Large intestine (tissue), 3 donors: ENCODE results near the gene EGF. TPM values are rescaled to one million over a fixed set of nuclear protein-coding genes. Genes with fewer than 3 reads are reported as not detected.

Experiments used
- DNase-seq, 2 donors: peaks; one replicate each; pipeline versions ENCODE4 v3.0.0 to v3.0.0-alpha.2; 2013
- H3K27ac ChIP-seq: one replicate; pipeline ENCODE4 v1.5.1; 2013; ENCODE audit warnings: low read length
- H3K27me3 ChIP-seq: 2 replicates; pipeline ENCODE4 v1.6.1; 2013; ENCODE audit warnings: low read length; ENCODE audit not compliant: control insufficient read depth, insufficient read depth
- H3K36me3 ChIP-seq: 2 replicates; pipeline ENCODE4 v1.6.1; 2013; ENCODE audit warnings: low read length; ENCODE audit not compliant: control insufficient read depth, insufficient read depth
- H3K4me1 ChIP-seq: one replicate; pipeline ENCODE4 v1.6.1; 2013; ENCODE audit warnings: low read length; ENCODE audit not compliant: control insufficient read depth, insufficient read depth
- H3K4me3 ChIP-seq: one replicate; pipeline ENCODE4 v1.5.1; 2013; ENCODE audit warnings: low read length
- H3K9me3 ChIP-seq: one replicate; pipeline ENCODE4 v1.6.1; 2013; ENCODE audit warnings: mild to moderate bottlenecking, low read depth, low read length, moderate library complexity; ENCODE audit not compliant: control insufficient read depth
- WGBS: methylation state at CpG from one replicate; pipeline ENCODE4 v1.1.5; 2013; ENCODE audit warnings: low lambda C conversion rate; ENCODE audit not compliant: insufficient coverage; 5-methylcytosine and 5-hydroxymethylcytosine counted together
- polyA plus RNA-seq: library from polyadenylated mRNA; unstranded; fragments of 120-200 nt; gene quantifications from one replicate; pipeline ENCODE4 v1.2.1, GENCODE V29; 2013

Gene EGF
- polyA plus RNA-seq, 1 donor = 28.3 TPM

GRCh38 chr4:109993116-109993515 lies 80.4 kb downstream of the EGF start:
- Histone ChIP-seq H3K4me3 (no peak overlapping the region), H3K4me1 (no peaks in the 10 kb centered on the region), H3K9me3 (no peaks in the 10 kb centered on the region), H3K36me3 (no peaks in the 10 kb centered on the region), H3K27ac (no peak overlapping the region), H3K27me3 (no peaks in the 10 kb centered on the region)
- no CpG with 5 or more reads among the region's 4 CpGs for WGBS
- no peak for DNase-seq

GRCh38 chr4:109994415-109994827 lies 81.7 kb downstream of the EGF start:
- no peak overlapping the region for H3K4me3 ChIP-seq
- H3K27ac ChIP-seq = no peak overlapping the region
- H3K27me3 ChIP-seq = no peaks in the 10 kb centered on the region
- peaks cover under 1% of the 10 kb centered on the region for H3K4me1 ChIP-seq
- H3K9me3 ChIP-seq = no peaks in the 10 kb centered on the region
- no peaks in the 10 kb centered on the region for H3K36me3 ChIP-seq
- 40% methylated on average over 1 of the region's 4 CpGs for WGBS
- DNase-seq = no peak

- H3K27ac ChIP-seq = no peak overlapping the region
- WGBS = no CpG with 5 or more reads among the region's 3 CpGs
- H3K4me3 ChIP-seq = no peak overlapping the region
- H3K27me3 ChIP-seq = no peaks in the 10 kb centered on the region
- no peaks in the 10 kb centered on the region for H3K36me3 ChIP-seq
- H3K4me1 ChIP-seq = peaks cover 3% of the 10 kb centered on the region
- no peaks in the 10 kb centered on the region for H3K9me3 ChIP-seq
- DNase-seq = no peak
Measured at GRCh38 chr4:109996526-109996925, 83.8 kb downstream of the EGF start.

- 0% methylated on average over 2 of the region's 3 CpGs for WGBS
- DNase-seq = peak; percentile 38 to 67
- Histone ChIP-seq H3K27me3 (no peaks in the 10 kb centered on the region), H3K4me1 (peaks cover 7% of the 10 kb centered on the region), H3K9me3 (no peaks in the 10 kb centered on the region), H3K4me3 (no peak overlapping the region), H3K36me3 (no peaks in the 10 kb centered on the region), H3K27ac (peak overlapping the region; percentile 25)
Measured at GRCh38 chr4:109998867-109999584, 86.3 kb downstream of the EGF start.

- DNase-seq = no peak
- no peak overlapping the region for H3K27ac ChIP-seq
- no peaks in the 10 kb centered on the region for H3K27me3 ChIP-seq
- peaks cover 7% of the 10 kb centered on the region for H3K4me1 ChIP-seq
- WGBS = no CpG with 5 or more reads among the region's 9 CpGs
- no peaks in the 10 kb centered on the region for H3K36me3 ChIP-seq
- H3K4me3 ChIP-seq = no peak overlapping the region
- no peaks in the 10 kb centered on the region for H3K9me3 ChIP-seq
Measured at GRCh38 chr4:109999585-109999912, 86.9 kb downstream of the EGF start.

- H3K4me3 ChIP-seq = no peak overlapping the region
- no peak for DNase-seq
- H3K27me3 ChIP-seq = no peaks in the 10 kb centered on the region
- H3K4me1 ChIP-seq = peaks cover 7% of the 10 kb centered on the region
- WGBS = 82% methylated on average over 3 of the region's 3 CpGs
- H3K9me3 ChIP-seq = no peaks in the 10 kb centered on the region
- no peaks in the 10 kb centered on the region for H3K36me3 ChIP-seq
- no peak overlapping the region for H3K27ac ChIP-seq
Measured at GRCh38 chr4:110002326-110002725, 89.6 kb downstream of the EGF start.

GRCh38 chr4:110003401-110004187 lies 90.9 kb downstream of the EGF start:
- no peak overlapping the region for H3K4me3 ChIP-seq
- no peaks in the 10 kb centered on the region for H3K27me3 ChIP-seq
- 80% methylated on average over 1 of the region's 6 CpGs for WGBS
- H3K27ac ChIP-seq = no peak overlapping the region
- H3K4me1 ChIP-seq = peaks cover 11% of the 10 kb centered on the region
- DNase-seq = no peak
- H3K36me3 ChIP-seq = no peaks in the 10 kb centered on the region
- H3K9me3 ChIP-seq = no peaks in the 10 kb centered on the region

- WGBS = no CpG with 5 or more reads among the region's 1 CpG
- DNase-seq = no peak
- no peaks in the 10 kb centered on the region for H3K27me3 ChIP-seq
- no peak overlapping the region for H3K27ac ChIP-seq
- H3K36me3 ChIP-seq = no peaks in the 10 kb centered on the region
- H3K4me1 ChIP-seq = peaks cover 13% of the 10 kb centered on the region
- H3K4me3 ChIP-seq = no peak overlapping the region
- H3K9me3 ChIP-seq = no peaks in the 10 kb centered on the region
Measured at GRCh38 chr4:110004556-110004955, 91.9 kb downstream of the EGF start.

- H3K4me3 ChIP-seq = no peak overlapping the region
- no peak overlapping the region for H3K27ac ChIP-seq
- peaks cover 16% of the 10 kb centered on the region for H3K4me1 ChIP-seq
- H3K9me3 ChIP-seq = no peaks in the 10 kb centered on the region
- DNase-seq = peak; percentile 35 to 54
- no peaks in the 10 kb centered on the region for H3K27me3 ChIP-seq
- no peaks in the 10 kb centered on the region for H3K36me3 ChIP-seq
- WGBS = 0% methylated on average over 1 of the region's 1 CpG
Measured at GRCh38 chr4:110005461-110006056, 92.9 kb downstream of the EGF start.

GRCh38 chr4:110007217-110007616 lies 94.5 kb downstream of the EGF start:
- Histone ChIP-seq H3K4me1 (peaks cover 16% of the 10 kb centered on the region), H3K36me3 (no peaks in the 10 kb centered on the region), H3K9me3 (no peaks in the 10 kb centered on the region), H3K27me3 (no peaks in the 10 kb centered on the region), H3K4me3 (no peak overlapping the region), H3K27ac (no peak overlapping the region)
- DNase-seq = no peak
- WGBS = no CpG with 5 or more reads among the region's 3 CpGs
